C4-2B (cell line): ENCODE measurements around the gene KCNMA1.

Source experiments
- H3K27ac ChIP-seq: fragments of 450-650 bp; 2 replicates; pipeline ENCODE4 v1.5.1; 2017
- CTCF ChIP-seq: fragments of 450-650 bp; conservative IDR thresholded peaks from 2 replicates; pipeline ENCODE4 v1.5.1; 2017; ENCODE audit warnings: mild to moderate bottlenecking
- ZFX ChIP-seq: fragments of 450-650 bp; IDR thresholded peaks from 2 replicates; pipeline ENCODE4 v1.6.1; 2017

Gene KCNMA1

GRCh38 chr10:77387247-77387646 lies 250.4 kb downstream of the KCNMA1 start:
- H3K27ac ChIP-seq, result no peak overlapping the region
- TF ChIP-seq CTCF, result no peak

- no peak for TF ChIP-seq ZFX
- no peak for TF ChIP-seq CTCF
- H3K27ac ChIP-seq, result no peak overlapping the region
Measured at GRCh38 chr10:77386838-77387237, 250.8 kb downstream of the KCNMA1 start.

GRCh38 chr10:77386365-77386764 lies 251.2 kb downstream of the KCNMA1 start:
- no peak for TF ChIP-seq CTCF
- TF ChIP-seq ZFX, result no peak
- H3K27ac ChIP-seq, result no peak overlapping the region

GRCh38 chr10:77385315-77385714 lies 252.3 kb downstream of the KCNMA1 start:
- no peak overlapping the region for H3K27ac ChIP-seq
- no peak for TF ChIP-seq CTCF
- no peak for TF ChIP-seq ZFX

GRCh38 chr10:77383861-77384553 lies 253.6 kb downstream of the KCNMA1 start:
- no peak overlapping the region for H3K27ac ChIP-seq
- TF ChIP-seq ZFX, result no peak
- no peak for TF ChIP-seq CTCF

- TF ChIP-seq CTCF (no peak), ZFX (no peak)
- H3K27ac ChIP-seq, result no peak overlapping the region
Measured at GRCh38 chr10:77381750-77382149, 255.9 kb downstream of the KCNMA1 start.

- TF ChIP-seq CTCF, result no peak
- TF ChIP-seq ZFX, result no peak
- H3K27ac ChIP-seq, result no peak overlapping the region
Measured at GRCh38 chr10:77380723-77381122, 256.9 kb downstream of the KCNMA1 start.
